Raji (cell line): ENCODE results near the gene KDM2A.

Experiments
- POLR2A ChIP-seq: IDR thresholded peaks from 2 replicates; pipeline ENCODE4 v1.6.1; 2011; ENCODE audit warnings: low read depth, low read length, control low read depth; ENCODE audit not compliant: insufficient read depth

KDM2A gene

GRCh38 chr11:67146516-67147226, 27.6 kb downstream of the KDM2A start:
- TF ChIP-seq POLR2A: no peak

GRCh38 chr11:67153971-67154370, 34.9 kb downstream of the KDM2A start:
- no peak for TF ChIP-seq POLR2A

GRCh38 chr11:67154726-67155125, 35.7 kb downstream of the KDM2A start:
- TF ChIP-seq POLR2A: no peak

DNA sequence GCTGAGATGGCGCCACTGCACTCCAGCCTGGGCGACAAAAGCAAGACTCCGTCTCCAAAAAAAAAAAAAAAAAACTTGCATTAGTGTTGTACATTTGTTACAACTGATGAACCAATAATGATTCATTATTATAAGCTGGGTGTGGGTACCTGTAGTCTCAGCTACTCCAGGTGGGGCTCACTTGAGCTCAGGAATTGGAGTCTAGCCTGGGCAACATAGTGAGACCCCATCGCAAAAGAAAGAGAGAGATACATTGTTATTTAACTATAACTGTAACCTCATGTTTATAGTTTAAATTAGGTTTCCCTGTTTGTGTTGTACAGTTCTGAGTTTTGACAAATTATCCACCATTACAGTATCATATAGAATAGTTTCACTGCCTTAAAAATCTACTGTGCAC, 38.6 kb downstream of the KDM2A start:
- no peak for TF ChIP-seq POLR2A

DNA sequence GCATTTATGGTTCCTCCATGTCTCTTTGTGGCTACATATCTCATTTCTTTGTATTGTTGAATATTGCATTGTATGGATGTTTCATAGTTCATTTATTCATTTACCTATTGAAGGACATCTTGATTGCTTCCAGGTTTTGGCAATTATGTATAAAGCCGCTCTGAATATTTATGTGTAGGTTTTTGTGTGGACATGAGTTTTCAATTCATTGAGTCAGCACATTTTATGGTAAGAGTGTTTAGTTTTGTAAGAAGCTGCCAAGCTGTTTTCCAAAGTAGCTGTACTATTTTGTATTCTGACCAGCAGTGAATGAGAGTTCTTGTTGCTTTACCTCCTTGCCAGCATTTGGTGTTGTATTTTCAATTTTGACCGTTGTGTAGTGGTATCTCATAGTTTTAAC, 39.2 kb downstream of the KDM2A start:
- TF ChIP-seq POLR2A: no peak

DNA sequence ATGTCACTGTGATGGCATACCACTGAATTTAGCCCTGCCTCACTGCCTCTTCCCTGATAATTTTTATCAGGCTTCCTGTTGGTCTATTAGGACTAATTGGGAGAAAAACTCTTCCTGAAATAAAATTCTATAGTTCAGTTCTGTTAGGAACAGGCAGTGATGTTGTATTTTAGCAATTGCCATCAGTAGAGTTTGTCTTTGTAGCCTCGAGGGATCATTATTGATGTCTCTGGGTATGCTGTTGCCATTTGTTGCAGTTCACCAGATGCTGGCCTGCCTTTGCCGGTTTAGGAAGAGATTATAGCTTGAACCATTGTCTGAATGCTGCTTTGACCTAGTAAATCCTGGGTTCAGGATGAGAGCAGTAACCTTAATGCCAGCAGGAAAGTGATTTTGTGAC, 41.0 kb downstream of the KDM2A start:
- TF ChIP-seq POLR2A: no peak

DNA sequence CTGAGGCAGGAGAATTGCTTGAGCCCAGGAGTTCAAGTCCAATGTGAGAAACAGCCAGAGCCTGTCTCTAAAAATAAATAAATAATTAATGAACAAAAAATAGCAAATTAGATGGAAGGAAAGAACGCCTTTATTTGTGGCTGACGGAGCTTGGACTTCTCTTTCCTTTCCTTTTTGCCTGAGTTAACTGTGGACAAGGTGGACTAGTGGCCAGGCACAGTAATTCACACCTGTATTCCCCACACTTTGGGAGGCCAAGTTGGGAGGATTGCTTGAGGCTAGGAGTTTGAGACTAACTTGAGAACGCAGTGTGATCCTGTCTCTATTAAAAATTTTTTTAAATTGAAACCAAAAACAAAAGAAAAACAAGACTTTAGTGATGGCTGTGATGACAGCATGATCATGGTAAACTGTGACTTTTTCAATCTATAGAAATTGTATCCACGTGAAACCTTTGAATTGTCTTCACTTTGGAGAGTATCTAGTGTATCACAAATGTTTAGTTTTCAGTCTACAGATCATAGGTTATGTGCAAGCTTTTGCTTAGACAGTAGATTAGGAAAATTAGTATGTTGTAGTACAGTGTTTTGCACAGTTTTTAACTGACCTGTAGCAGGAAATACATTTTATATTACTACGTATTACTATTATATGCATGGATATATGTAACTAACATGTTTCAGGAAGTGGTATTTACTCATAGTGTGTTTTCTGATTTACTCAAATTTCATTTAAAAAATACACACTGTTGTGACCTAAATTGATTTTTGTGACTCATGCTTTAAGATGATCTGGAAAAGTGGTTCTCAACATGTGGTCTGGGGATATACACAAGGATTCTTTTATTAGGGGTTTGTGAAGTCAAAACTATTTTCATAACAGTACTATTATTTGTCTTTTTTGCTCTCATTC, 42.1 kb downstream of the KDM2A start:
- no peak for TF ChIP-seq POLR2A

DNA sequence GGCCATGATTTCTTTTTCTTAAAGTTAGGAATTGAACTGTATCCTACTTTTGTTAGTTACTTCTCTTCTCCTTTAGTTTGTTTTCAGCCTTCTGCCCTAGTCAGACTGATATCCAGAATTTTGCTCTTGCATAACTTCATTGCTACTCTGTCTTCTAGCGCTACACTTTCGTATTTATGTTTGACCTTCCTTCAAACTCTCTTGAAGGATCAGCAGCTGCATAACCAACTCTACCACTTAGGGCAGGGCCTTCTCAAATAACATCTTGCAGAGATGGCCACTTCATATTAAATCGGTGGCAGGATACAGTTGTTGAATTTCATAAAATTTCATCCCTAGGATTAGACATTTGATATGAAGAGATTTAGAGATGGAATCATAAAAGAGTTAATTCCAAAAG, 43.9 kb downstream of the KDM2A start:
- no peak for TF ChIP-seq POLR2A

DNA sequence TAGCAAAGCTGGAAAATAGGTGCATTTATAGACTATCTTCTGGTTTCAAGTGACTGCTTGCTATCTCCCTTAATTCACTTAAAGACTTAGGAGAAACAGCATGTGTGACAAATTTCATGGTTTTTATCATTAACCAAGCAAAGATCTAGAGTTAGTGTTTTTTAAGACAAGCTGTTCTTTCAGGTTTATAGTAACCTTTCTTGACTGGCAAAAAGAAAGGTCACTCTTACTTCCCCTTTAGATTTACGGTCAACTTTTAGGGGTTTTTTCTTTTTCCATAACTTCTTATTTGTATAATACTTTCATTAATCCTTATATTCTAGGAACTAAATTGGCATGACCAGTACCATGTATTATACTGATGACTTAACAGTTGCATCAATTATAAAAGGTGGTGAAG, 46.6 kb downstream of the KDM2A start:
- TF ChIP-seq POLR2A: no peak

GRCh38 chr11:67167091-67167490, 48.0 kb downstream of the KDM2A start:
- no peak for TF ChIP-seq POLR2A

DNA sequence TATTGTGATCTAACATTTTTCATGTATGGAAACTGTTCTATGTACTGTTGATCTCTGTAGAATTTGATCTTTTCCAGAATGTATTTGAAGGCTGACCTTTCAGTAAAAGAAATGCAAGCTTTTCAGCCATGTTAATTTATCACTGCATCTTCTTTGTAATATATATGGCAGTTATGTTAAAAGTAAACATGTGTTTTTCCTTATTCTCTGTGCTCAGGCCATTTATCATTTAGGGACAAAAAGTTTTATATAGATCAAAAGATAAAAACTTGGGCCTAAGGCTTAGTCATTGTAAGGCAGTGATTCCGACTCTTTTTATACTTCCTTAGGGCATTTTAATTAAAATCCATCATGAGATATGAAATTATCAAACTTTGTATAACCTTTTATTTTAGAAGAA, 48.7 kb downstream of the KDM2A start:
- TF ChIP-seq POLR2A: no peak

- TF ChIP-seq POLR2A: no peak
Observed at GRCh38 chr11:67174311-67174710, 55.2 kb downstream of the KDM2A start.

- TF ChIP-seq POLR2A: no peak
Observed at GRCh38 chr11:67177399-67178281, 58.6 kb downstream of the KDM2A start.

DNA sequence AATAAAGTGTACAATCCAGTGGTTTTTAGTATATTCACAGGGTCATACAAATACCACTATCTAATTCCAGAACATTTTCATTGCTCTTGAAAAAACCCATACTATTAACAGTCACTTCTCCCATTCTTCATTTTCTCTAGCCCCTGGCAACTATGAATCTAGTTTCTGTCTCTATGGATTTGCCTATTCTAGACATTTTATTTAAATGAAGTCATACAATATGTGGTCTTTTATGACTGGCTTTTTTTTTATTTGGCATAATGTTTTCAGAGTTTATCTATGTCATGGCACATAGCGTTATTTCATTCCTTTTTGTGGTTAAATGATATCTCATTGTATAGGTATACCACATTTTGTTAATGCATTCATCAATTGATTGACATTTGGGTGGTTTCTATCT, 59.4 kb downstream of the KDM2A start:
- no peak for TF ChIP-seq POLR2A

DNA sequence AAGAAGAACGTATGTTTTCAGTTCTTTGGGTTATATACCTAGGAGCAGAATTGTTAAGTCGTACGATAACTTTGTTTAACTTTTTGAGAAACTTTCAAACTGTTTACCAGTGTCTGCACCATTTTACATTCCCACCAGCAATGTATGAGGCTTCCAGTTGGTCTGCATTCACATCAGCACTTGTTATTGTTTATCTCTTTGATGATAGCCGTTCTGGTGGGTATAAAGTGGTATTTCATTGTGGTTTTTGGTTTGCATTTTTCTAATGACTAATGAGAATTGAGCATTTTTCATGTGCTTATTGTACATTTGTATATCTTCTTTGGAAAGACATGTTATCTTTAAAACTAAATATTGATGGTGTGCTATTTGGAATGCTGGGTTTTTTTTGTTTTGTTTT, 59.8 kb downstream of the KDM2A start:
- no peak for TF ChIP-seq POLR2A
